Adipose tissue (tissue), 3 donors: ENCODE results near the gene USP36. TPM values are rescaled to one million over a fixed set of nuclear protein-coding genes. Genes with fewer than 3 reads are reported as not detected.

Experiments
- H3K27ac ChIP-seq: one replicate; pipeline ENCODE4 v1.5.1; 2013; ENCODE audit warnings: low read depth, low read length
- WGBS, 3 donors: extraction: QIAGEN DNeasy Blood & Tissue Kit; methylation state at CpG; one replicate each; pipeline ENCODE4 v1.1.7; 2013; 5-methylcytosine and 5-hydroxymethylcytosine counted together
- polyA plus RNA-seq, 3 donors: library from polyadenylated mRNA; stranded (reverse); fragments of 200-250 nt; gene quantifications; one replicate each; pipeline ENCODE4 v1.2.3, GENCODE V29; 2013
- donor health status: healthy with polysubstance abuse.
- donor health status: Bipolar disorder and iron deficiency.
- donor health status: healthy.

Gene USP36
- polyA plus RNA-seq, 3 donors = 22.2 to 47.1 (median 32.3) TPM

DNA sequence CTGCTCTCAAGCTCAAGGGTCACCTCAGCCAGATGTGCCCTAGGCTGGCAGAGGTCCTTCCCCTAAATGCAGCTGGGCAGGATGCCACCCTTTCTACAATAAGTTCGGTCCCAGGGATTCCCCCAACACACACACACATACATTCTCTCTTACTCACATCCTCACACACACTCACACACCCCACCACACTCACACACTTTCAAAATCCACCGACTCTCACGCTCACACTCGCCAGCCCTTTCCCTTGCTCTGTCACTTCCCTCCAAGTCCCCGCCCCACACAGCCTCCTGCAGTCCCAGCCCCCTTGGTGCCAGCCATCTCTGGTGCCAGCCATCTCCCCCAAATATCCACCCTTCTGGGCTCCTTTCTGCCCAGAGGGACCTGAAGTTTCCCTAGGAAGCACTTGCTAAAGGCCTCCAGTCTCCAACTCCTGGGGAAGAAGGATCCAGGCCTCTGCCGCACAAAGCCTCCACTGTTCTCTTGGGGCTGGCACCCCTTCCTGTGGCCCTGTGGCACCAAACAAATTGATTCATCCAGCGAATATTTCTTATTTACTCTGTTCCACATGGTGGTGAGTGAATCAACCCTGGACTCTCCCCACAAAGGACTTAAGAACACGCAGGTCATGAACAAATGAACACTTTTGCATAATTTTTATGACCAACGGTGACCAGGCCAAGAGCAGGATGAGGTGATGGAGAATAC lies 3.8 kb upstream of the USP36 start:
- no peak overlapping the region for H3K27ac ChIP-seq
- WGBS, 3 donors = 64 to 75% (median 66%) methylated on average over 9 of the region's 9 CpGs

DNA sequence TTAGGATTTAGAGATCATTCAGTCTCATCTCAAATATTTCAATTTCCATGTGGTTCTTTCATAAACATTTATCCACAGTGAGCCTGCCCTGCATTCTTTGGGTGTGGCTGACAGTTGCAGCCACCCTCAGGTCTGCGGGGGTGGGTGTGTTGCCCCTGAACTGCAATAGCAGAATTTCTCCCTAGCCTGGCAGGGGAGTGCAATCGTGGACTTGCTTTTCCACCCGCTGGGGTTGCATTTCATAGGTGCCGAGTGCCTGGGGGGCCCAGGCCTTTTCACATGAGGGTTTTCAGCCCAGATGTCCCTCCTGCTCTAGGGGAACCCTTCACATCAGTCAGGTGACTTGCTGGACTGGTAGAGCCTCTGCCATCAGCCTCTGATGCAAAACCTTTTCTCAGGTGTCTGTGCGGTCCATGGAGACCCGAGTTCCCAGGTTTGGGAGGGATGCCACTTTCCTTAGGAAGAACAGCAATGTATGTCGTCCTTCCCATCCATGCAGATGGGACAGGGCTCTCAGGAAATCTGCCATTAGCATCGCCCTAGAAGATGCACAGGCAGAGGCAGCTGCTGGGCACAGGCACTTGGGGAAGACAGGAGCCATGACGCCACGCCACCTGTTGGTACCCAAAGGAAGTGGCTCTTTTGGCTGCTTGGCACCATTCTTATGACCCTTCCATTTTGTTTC lies 2.4 kb upstream of the USP36 start:
- 63 to 72% (median 65%) methylated on average over 10 of the region's 10 CpGs for WGBS, 3 donors
- no peak overlapping the region for H3K27ac ChIP-seq

DNA sequence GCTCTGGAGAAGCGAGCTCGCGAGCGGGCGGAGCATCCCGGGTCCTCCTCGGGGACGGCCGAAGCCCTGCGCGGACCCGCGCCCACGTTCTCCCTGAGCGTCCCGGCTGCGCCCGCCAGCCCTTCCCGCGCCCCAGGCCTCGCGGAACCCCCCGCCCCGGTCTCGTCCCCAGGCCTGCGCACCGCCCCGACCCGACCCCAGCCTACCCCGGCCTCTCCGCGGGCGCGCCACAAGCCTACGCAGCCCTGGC lies 159 bp downstream of the USP36 start:
- peak overlapping the region; percentile 91 for H3K27ac ChIP-seq
- WGBS, 3 donors = 0% methylated on average over 18 to 33 of the region's 35 CpGs

DNA sequence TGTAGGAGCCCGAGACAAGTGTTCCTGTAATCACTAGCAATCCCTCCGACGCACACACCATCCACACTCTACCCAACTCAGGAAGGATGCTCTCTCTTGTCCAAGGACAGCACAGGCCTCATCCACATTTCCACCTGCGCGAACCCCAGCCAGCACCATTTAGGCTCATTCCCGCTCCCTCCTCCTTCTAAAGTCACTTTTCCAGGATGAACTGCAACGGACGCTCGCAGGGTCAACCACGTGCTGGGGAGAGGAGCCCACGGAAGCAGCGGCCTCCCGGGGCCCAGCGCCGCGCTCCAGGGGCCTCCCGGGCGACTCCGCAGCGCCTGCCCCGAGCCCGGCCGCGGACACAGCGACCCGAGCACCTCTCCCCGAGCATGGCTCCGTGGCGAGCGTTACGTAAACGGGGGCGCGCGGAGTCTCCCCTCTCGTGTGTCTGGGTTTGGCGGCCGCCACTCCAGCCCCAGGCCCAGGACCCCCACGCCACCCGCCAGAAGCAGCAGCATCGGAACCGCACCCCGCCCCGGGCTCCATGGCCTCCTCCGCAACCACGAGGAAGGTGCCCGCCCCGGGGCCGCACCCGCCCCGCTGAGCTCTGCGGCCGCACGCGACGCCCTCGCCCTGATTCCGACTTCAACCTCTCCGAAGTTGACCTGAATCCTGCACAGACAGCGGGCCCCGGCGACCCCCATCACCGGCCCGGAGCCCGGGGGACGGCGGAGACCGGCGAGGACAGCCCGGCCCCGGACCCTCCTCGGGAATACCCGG lies 668 bp downstream of the USP36 start:
- peak overlapping the region; percentile 91 for H3K27ac ChIP-seq
- WGBS, 3 donors = 0 to 1% (median 1%) methylated on average over 51 to 73 of the region's 73 CpGs

DNA sequence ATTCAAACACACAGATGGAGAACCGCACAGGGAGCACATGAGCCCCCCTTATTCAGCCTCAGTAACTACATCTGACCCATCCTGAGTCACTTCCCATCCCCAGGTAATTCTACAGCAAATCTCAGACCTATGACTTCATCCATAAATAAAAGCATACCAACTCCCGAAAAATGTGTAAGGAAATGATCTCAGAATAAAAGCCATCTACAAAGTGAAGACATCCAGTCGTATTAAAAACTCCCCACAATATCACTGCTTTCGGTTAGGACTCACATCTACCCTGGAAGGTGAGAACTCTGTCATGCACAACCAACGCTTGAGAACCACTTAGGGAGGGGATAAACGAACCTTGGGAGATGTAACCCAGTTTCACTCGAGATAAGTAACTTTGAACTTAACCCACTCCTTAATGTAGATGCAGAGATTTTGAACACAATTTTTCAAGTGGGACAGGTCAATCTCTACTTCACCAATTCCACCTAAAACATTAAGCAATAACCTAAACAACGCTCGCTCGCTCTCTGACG lies 1.3 kb downstream of the USP36 start:
- no peak overlapping the region for H3K27ac ChIP-seq
- 14 to 23% (median 22%) methylated on average over 11 of the region's 11 CpGs for WGBS, 3 donors

DNA sequence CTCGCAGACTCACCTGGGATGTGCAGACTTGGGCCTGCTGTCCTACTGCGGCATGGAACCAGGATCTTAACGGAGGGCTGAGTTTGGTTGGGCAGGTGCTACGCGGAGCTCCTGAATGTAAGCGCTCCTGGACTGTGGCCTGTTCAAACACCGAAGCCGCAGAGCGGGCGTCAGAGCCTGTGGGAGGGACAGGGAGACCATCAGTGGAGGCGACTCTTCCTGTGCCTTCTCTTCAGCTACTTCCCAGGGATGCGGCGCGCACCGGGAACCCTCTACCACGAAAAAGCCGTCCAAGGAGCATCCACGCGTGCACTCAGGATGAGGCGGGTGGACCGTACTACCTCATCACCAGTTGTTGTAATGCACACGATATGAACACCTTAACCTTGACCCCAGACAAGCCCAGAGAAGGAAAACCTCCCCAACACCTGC lies 2.0 kb downstream of the USP36 start:
- WGBS, 3 donors = 46 to 93% (median 88%) methylated on average over 22 of the region's 22 CpGs

DNA sequence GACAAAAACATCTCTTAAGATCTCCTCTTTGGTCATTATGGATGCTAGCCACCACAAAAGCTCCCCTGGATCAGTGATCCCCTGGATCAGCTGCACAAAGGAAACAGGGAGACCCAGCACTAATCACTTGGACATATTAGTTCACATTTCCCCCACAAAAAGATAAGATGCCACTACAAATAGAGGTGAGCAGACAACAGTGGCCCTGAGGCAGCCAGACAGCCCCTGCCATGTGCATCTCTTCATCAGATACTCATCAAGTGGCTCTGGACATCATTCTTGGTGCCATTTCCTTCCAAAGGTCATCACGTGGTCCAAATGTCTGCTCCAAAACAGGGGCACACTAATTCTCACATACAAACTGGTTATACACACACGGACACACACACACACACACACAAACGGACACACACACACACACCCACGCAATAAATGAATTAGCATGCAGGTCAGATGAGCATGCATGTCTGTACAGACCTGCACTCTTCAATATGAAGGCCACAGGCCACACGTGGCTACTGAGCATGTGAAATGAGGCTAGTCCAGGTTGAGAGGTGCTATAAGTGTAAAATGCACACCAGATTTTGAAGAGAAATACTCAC lies 4.1 kb downstream of the USP36 start:
- H3K27ac ChIP-seq = no peak overlapping the region
- WGBS, 3 donors = 74 to 83% (median 80%) methylated on average over 5 of the region's 5 CpGs

More for the DNA sequence above, 2.0 kb downstream of the USP36 start:
- no peak overlapping the region for H3K27ac ChIP-seq

DNA sequence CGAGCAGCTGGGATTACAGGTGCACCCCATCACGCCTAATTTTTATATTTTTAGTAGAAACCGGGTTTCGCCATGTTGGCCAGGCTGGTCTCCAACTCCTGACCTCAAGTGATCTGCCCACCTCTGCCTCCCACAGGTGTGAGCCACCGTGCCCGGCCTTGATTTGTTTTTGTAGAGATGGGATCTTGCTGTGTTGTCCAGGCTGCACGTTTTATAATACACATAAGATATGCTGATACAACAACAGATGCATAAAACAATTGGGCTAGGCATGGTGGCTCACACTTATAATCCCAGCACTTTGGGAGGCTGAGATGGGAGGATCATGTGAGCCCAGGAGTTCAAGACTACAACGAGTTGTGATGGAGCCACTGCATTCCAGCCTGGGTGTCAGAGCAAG lies 6.0 kb downstream of the USP36 start:
- WGBS, 3 donors = 95% methylated on average over 8 of the region's 8 CpGs
- H3K27ac ChIP-seq = no peak overlapping the region

DNA sequence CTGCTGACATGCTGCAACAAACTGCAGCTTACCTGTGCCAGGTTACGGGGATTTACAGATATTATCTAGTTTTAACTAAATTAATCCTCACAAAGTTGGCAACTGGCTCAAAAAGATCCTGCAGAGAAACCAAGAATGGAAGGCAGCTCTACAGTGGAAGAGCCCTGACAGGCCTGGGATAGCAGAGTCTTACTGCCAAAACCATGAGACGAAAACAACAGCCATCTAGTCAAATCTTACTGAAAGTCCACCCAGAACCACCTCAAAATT lies 8.1 kb downstream of the USP36 start:
- 83 to 93% (median 90%) methylated on average over 2 of the region's 2 CpGs for WGBS, 3 donors

DNA sequence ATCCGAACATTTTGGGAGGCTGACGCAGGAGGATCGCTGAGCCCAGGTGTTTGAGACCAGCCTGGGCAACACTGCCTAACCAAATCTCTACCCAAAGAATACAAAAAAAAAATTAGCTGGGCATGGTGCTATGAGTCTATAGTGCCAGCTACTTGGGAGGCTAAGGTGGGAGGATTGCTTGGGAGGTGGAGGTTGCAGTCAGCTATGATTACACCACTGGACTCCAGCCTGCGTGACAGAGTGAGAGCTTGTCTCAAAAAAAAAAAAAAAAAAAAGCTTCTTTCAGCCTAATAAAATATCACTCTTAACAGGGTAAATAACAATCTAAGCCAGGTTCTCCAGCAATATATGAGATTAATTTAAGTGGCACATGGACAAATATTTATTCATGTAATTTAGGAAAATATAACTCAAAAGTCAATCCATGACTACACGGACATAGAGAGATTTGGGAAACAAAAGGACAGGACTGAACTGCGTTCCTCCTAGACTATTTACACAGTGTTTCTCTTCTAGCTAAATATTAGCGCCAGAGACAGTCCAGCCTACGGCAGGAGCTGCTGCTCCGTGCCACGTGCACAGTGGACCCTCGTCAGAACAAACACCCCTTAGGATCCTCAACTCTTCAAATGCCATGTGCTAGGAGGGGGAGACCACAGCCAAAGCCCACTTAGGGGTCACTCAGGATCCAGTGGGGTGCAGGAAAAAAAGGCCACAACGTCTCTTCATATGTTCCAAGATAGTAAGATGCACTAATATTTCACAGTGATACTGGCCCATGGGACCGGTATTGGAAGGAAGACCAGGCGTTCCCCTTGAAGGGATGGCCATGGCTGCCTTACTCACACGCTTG lies 8.7 kb downstream of the USP36 start:
- WGBS, 3 donors = 63 to 91% (median 84%) methylated on average over 15 of the region's 15 CpGs
- no peak overlapping the region for H3K27ac ChIP-seq

More for the DNA sequence above, 8.1 kb downstream of the USP36 start:
- H3K27ac ChIP-seq = no peak overlapping the region

DNA sequence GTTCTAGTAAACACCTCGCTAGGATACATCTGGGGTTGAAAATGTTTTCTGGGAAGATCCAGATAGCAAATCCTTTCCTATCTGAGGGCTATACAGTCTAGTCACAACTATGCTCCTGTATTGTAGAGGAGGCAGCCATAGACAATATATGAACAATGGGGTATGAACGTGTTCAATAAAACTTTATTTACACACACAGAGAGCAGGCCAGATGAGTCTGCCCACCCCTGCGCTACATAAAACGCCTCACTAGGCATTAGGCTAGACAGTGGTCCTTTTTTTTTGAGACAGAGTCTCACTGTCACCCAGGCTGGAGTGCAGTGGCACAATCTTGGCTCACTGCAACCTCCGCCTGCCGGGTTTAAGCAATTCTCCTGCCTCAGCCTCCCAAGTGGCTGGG lies 11.1 kb downstream of the USP36 start:
- WGBS, 3 donors = 97 to 99% (median 97%) methylated on average over 6 of the region's 6 CpGs
- no peak overlapping the region for H3K27ac ChIP-seq

DNA sequence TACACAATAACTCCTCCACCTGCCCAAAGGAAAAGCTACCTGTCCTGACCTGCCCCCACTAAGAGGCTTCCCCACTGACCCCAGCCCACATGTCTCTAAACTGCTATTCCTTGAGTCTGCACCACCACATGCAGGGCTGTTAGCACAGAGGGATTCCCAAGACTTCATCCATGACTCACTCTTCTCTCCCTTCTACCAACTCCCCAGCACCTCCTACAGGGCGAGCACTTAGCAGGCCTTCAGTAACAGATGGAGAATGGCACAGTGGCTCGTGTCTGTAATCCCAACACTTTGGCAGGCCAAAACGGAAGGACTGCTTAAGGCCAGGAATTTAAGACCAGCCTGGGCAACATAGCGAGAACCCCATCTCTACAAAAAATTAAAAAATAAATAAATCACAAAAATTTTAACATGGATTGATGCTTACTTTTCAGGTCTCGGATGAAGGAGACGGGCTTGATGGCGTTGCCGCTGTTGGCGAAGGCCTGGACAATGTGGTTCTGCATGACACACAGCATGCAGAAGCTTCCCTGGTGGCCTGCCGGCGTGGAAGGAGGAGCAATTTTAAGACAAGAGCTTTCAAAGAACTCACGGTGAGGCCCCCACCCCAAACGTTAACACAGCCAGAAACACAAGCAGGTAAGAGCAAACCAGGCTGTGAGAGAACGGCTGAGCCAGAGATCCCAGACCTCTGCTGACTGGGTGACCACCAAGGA lies 12.0 kb downstream of the USP36 start:
- 90 to 94% (median 94%) methylated on average over 14 of the region's 14 CpGs for WGBS, 3 donors
- H3K27ac ChIP-seq = no peak overlapping the region

DNA sequence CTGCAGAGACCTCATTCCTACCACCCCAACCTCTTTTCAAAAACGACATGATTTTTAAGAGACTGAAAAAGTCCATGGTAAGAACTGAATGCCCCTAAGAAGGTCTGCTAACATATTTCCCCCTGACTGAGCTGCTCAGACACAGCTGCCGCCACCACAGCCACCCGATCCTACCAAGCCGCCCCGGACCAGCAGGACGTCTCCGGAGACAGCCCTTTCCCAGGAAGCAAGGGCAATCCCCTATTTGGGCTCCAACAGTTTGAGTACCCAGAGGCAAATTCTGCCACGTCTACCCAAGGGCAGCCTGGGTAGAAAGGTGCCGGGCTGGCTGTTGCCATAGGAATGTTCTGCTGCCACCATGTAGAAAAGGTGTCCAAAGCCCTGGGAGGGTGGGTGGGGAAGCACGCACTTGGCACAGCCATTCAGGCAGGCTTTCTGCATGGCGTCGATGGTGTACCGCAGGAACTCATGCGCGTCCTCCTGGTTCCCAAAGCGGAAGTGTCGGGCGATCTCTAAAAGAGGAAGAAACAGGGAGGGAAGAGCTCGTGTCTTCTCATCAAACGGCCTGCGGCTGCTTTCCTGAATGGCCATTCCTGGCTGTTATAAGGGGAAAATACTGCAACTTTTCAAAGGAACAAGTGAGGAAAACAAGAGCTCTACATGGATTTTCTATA lies 13.6 kb downstream of the USP36 start:
- H3K27ac ChIP-seq = no peak overlapping the region
- 69 to 87% (median 74%) methylated on average over 21 of the region's 21 CpGs for WGBS, 3 donors

DNA sequence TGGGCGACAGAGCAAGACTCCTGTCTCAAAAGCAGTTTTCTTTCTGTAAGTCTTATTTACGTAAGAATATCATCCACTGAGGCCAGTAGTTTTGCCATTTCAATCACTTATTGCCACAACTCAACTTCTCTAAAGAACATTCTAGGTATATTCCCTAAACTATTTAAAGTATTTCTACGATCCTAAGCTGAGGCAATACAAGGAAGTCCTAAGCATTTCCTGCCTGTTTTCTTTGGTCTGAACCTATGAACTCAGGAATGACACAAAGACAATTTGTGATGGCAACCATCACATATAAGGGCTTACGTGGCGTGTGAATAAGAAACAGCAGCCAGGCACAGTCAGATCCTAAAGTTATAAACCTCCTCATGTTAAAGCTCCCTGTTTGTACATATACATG lies 14.2 kb downstream of the USP36 start:
- H3K27ac ChIP-seq = no peak overlapping the region
- 66 to 88% (median 66%) methylated on average over 5 of the region's 5 CpGs for WGBS, 3 donors

DNA sequence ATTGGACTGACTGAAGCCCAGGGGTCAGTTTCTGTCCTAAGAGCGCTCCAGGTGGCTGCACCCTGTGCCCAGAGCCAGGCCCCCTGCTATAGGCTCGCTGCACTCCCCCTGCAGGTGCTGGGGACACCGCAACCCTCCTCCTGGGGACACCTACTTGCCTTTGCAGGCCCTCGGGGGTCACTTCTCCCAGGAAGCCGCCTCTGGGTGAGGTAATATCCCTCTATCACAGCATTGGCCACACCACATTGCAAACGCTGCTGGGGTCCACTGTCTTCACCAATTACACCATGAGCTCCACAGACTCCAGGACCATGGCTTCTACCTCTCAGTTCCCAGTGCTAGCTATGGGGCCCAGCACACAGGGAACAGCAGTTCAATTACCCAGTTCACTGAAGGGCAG lies 14.9 kb downstream of the USP36 start:
- no peak overlapping the region for H3K27ac ChIP-seq
- WGBS, 3 donors = 81 to 91% (median 88%) methylated on average over 6 of the region's 6 CpGs

DNA sequence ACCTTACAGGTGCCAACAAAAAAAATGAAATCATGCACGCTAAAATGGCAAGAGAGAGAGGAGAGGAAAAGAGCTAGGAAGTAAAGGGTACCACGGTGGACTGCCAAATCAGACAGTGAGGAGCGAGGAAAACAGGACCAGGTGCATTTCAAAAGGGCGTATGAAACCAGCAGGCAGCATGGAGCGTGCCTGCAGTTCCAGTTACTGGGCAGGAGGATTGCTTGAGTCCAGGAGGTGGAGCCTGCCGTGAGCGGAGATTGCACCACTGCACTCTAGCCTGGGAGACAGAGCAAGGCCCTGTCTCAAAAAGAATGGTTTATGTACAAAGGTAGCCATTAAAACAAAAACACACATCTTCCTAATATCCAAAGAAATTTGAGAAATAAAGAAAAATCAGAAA lies 16.4 kb downstream of the USP36 start:
- H3K27ac ChIP-seq = no peak overlapping the region
- WGBS, 3 donors = 90 to 92% (median 91%) methylated on average over 7 of the region's 7 CpGs

DNA sequence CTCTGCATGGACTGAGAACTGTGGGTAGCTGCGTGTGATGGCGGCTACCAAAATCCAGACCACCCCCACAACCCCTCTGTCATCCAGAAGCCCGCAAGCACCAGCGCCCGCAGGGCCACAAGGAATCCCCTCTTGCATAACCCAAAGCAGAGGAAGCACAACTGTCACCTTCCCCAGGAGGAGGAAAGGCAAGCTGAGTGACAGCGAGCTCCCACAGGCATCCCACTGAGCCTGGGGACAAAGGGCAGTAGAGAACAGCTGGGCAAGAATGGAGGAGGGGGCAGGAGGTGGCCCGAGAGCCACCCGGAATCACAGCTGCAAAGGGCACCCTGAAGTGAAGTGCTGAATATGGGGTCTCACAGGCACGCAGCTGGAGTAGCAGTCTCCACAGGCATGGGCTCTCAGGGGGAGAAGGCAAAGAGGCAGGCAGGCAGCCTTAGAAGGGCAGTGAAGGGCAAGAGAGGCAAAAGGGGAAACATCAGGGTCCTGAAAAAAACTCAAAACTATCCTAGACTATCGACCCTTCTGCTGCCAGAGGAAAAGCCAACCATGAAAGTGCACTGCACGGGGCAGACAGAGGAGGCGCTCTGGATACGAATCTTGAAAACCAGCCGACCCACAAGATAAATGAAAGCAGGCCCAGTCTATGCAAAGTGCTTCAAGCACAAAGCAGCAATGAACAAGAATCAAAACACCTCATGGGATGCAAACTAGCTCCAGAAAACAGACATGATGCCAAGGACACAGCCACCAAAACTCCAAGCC lies 17.1 kb downstream of the USP36 start:
- 83 to 92% (median 86%) methylated on average over 14 of the region's 14 CpGs for WGBS, 3 donors
- H3K27ac ChIP-seq = no peak overlapping the region
